K562 (cell line): ENCODE data around the gene STRA8. TPM values are rescaled to one million over a fixed set of nuclear protein-coding genes. Genes with fewer than 3 reads are reported as not detected.

Experiments
- ATF1 ChIP-seq, 2 experiments: fragments of 450-650 bp in 1 of 2; IDR thresholded peaks; 2 replicates each; pipeline ENCODE4 v1.6.1; 2016; ENCODE audit warnings: missing compliant biosample characterization in 1 of 2, missing genetic modification characterization in 1 of 2
- CHD2 ChIP-seq: IDR thresholded peaks from 2 replicates; pipeline ENCODE4 v1.6.1; 2011; ENCODE audit warnings: low read depth, low read length
- E2F6 ChIP-seq, 2 experiments: IDR thresholded peaks; 2 replicates each; pipeline ENCODE4 v1.6.1; 2011; ENCODE audit warnings: borderline replicate concordance in 1 of 2, control low read depth in 1 of 2, low read depth in 1 of 2, low read length in 1 of 2, mild to moderate bottlenecking in 1 of 2, mixed read lengths in 1 of 2, moderate library complexity in 1 of 2; ENCODE audit not compliant: insufficient read depth in 1 of 2, insufficient read length in 1 of 2, poor library complexity in 1 of 2, severe bottlenecking in 1 of 2; ENCODE audit errors: extremely low read depth in 1 of 2
- FOXK1 ChIP-seq: sonication (generic); formaldehyde crosslinking; IDR thresholded peaks from 2 replicates; pipeline ENCODE4 v1.8.0; 2022; ENCODE audit warnings: missing genetic modification reagents, mild to moderate bottlenecking, borderline replicate concordance
- LCOR ChIP-seq: sonication (generic); formaldehyde crosslinking; IDR thresholded peaks from 2 replicates; pipeline ENCODE4 v1.8.0; 2022; ENCODE audit warnings: mild to moderate bottlenecking, missing genetic modification reagents
- MLX ChIP-seq, 2 experiments: fragments of 450-650 bp in 1 of 2; sonication (generic) in 1 of 2; formaldehyde crosslinking; conservative IDR thresholded peaks; 2 replicates each; pipeline versions ENCODE4 v1.4.0 to v1.8.1; 2020 to 2022; ENCODE audit warnings: mild to moderate bottlenecking in 1 of 2, missing genetic modification reagents in 1 of 2
- RAD21 ChIP-seq, 2 experiments: fragments of 250-450 bp in 1 of 2; fragments of 450-650 bp in 1 of 2; sonication (Bioruptor Pico) in 1 of 2; formaldehyde crosslinking in 1 of 2; IDR thresholded peaks in 1 of 2; conservative IDR thresholded peaks in 1 of 2; 2 replicates each; pipeline versions ENCODE4 v1.4.0 to v1.8.0; 2020 to 2022; ENCODE audit warnings: mild to moderate bottlenecking in 2 of 2, moderate library complexity in 1 of 2
- SMAD4 ChIP-seq: fragments of 250-450 bp; sonication (Bioruptor Pico); conservative IDR thresholded peaks from 2 replicates; pipeline ENCODE4 v1.8.0; 2021; ENCODE audit warnings: inconsistent platforms, mild to moderate bottlenecking, moderate library complexity
- YBX1 ChIP-seq: fragments of 450-650 bp; IDR thresholded peaks from 2 replicates; pipeline ENCODE4 v1.7.1; 2016; ENCODE audit warnings: mild to moderate bottlenecking
- polyA plus RNA-seq, 8 experiments: library from polyadenylated mRNA; depleted of rRNA in 4 of 8; stranded (reverse) in 5 of 8; unstranded in 3 of 8; fragments of >200 nt; fragmentation: Nextera tagmentation in 2 of 8; fragmentation: Illumina TruSeq in 1 of 8; extraction: Ambion mirVana in 2 of 8; extraction: Trizol in 1 of 8; gene quantifications; 2 replicates each; pipeline versions ENCODE4 v1.2.1 to v1.2.3, GENCODE V29; 2011 to 2014; ENCODE audit warnings: inconsistent platforms in 1 of 8, missing spikeins in 1 of 8
- total RNA-seq, 7 experiments: library from RNA; depleted of rRNA in 6 of 7; stranded (reverse); fragments of >200 nt in 6 of 7; fragmentation: Illumina TruSeq in 2 of 7; extraction: Trizol in 2 of 7; gene quantifications; 2 replicates each; pipeline versions ENCODE4 v1.2.1 to v1.2.3, GENCODE V29; 2011 to 2021; ENCODE audit warnings: low replicate concordance in 1 of 7
- TF ChIP-seq, protein P1 (sequence below), 2 experiments: fragments of 450-650 bp; IDR thresholded peaks; 2 replicates each; pipeline ENCODE4 v1.6.1; 2016; ENCODE audit warnings: mild to moderate bottlenecking in 2 of 2, borderline replicate concordance in 1 of 2, low read depth in 1 of 2, moderate library complexity in 1 of 2
- TF ChIP-seq, protein P2 (sequence below): sonication (generic); formaldehyde crosslinking; IDR thresholded peaks from 2 replicates; pipeline ENCODE4 v1.9.0; 2022; ENCODE audit warnings: mild to moderate bottlenecking, missing genetic modification reagents
- TF ChIP-seq, protein P3 (sequence below): sonication (generic); formaldehyde crosslinking; IDR thresholded peaks from 2 replicates; pipeline ENCODE4 v1.8.0; 2022; ENCODE audit warnings: missing genetic modification reagents, mild to moderate bottlenecking, moderate library complexity, borderline replicate concordance

STRA8 gene
- total and polyA plus RNA-seq, 9 of the 15 experiments (the other 6 are each of a cell fraction or from before 2014, with no cell fraction given), result not detected

GRCh38 chr7:135211179-135211945 lies 22.3 kb upstream of the STRA8 start, which contains the start of gene WDR91 (continued):
- TF ChIP-seq MLX (CRISPR knock-in tag; conservative IDR thresholded peaks at IDR 0.05) (peak in 1 of 2 experiments; percentile 46; a peak in 1 of 4 replicates), RAD21 (CRISPR knock-in tag; conservative IDR thresholded peaks at IDR 0.05 in 1 of 2, IDR thresholded peaks at IDR 0.05 in 1 of 2) (no peak), E2F6 (IDR thresholded peaks at IDR 0.05; ENCODE audit: borderline replicate concordance in 1 of 2, extremely low read depth in 1 of 2, insufficient read depth in 1 of 2, insufficient read length in 1 of 2, low read depth in 1 of 2, low read length in 1 of 2, poor library complexity in 1 of 2, severe bottlenecking in 1 of 2) (peak; percentile 9 to 68), ATF1 (CRISPR knock-in tag; IDR thresholded peaks at IDR 0.05) (0 out of 2 replicates have a peak, but pooled peaks have one; percentile 41), ATF1 (tag; IDR thresholded peaks at IDR 0.05) (peak; percentile 79), YBX1 (no peak), FOXK1 (CRISPR knock-in tag) (no peak), LCOR (CRISPR knock-in tag) (peak; percentile 59), SMAD4 (peak; percentile 73), CHD2 (peak; percentile 32; the same call in 1 of the 2 replicates)
- TF ChIP-seq, protein P1, sequence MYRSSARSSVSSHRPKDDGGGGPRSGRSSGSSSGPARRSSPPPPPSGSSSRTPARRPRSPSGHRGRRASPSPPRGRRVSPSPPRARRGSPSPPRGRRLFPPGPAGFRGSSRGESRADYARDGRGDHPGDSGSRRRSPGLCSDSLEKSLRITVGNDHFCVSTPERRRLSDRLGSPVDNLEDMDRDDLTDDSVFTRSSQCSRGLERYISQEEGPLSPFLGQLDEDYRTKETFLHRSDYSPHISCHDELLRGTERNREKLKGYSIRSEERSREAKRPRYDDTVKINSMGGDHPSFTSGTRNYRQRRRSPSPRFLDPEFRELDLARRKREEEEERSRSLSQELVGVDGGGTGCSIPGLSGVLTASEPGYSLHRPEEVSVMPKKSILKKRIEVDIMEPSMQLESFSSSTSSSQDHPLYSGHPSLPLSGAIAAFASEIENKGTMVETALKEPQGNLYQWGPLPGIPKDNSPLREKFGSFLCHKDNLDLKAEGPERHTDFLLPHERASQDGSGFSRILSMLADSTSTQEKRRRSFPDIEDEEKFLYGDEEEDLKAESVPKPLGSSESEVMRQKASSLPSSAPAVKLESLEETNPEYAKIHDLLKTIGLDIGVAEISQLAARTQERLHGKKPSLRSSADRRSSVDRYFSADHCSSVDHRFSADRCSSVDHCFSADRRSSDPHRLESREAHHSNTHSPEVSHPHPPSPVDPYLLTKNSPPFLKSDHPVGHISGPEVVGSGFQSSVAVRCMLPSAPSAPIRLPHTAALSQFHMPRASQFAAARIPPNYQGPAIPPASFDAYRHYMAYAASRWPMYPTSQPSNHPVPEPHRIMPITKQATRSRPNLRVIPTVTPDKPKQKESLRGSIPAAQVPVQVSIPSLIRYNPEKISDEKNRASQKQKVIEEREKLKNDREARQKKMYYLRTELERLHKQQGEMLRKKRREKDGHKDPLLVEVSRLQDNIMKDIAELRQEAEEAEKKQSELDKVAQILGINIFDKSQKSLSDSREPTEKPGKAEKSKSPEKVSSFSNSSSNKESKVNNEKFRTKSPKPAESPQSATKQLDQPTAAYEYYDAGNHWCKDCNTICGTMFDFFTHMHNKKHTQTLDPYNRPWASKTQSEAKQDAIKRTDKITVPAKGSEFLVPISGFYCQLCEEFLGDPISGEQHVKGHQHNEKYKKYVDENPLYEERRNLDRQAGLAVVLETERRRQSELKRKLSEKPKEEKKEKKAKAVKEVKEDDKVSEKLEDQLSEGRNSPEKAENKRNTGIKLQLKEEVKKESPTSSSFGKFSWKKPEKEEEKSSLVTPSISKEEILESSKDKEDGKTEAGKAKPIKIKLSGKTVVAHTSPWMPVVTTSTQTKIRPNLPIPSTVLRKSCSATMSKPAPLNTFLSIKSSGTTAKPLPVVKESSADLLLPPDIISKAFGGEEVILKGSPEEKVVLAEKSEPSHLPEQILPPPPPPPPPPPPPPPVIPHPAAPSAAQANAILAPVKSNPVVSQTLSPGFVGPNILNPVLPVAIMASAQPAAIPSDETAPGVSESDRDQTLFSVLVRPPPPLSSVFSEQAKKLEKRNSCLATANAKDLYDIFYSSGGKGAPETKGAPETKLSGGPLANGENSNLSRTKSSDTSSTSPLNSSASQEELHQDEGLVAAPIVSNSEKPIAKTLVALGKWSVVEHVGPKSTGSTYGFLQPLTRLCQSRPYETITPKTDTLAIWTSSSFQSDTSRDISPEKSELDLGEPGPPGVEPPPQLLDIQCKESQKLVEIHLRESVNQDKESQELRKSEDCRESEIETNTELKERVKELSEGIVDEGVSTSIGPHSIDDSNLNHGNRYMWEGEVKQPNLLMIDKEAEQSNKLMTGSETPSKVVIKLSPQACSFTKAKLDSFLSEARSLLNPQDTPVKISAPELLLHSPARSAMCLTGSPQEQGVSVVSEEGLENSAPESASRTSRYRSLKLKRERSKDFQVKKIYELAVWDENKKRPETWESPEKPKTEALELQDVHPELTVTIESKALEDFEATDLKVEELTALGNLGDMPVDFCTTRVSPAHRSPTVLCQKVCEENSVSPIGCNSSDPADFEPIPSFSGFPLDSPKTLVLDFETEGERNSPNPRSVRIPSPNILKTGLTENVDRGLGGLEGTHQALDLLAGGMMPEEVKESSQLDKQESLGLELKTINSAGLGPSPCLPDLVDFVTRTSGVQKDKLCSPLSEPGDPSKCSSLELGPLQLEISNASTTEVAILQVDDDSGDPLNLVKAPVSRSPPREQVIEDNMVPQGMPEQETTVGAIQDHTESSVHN (IDR thresholded peaks at IDR 0.05; ENCODE audit: borderline replicate concordance in 1 of 2, low read depth in 1 of 2), result no peak
- TF ChIP-seq, protein P2, sequence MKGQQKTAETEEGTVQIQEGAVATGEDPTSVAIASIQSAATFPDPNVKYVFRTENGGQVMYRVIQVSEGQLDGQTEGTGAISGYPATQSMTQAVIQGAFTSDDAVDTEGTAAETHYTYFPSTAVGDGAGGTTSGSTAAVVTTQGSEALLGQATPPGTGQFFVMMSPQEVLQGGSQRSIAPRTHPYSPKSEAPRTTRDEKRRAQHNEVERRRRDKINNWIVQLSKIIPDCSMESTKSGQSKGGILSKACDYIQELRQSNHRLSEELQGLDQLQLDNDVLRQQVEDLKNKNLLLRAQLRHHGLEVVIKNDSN (CRISPR knock-in tag), result peak; percentile 19; the same call in 1 of the 2 replicates
- TF ChIP-seq, protein P3, sequence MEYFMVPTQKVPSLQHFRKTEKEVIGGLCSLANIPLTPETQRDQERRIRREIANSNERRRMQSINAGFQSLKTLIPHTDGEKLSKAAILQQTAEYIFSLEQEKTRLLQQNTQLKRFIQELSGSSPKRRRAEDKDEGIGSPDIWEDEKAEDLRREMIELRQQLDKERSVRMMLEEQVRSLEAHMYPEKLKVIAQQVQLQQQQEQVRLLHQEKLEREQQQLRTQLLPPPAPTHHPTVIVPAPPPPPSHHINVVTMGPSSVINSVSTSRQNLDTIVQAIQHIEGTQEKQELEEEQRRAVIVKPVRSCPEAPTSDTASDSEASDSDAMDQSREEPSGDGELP (CRISPR knock-in tag), result peak; percentile 35
